ACC112 (cell line): ENCODE data around the gene ACTRT2.
A peak's percentile ranks its signal among the peaks of the same experiment; 100 is the strongest.

Experiments used
- H2AFZ ChIP-seq: fragments of 200-600 bp; sonication (generic); one replicate; pipeline ENCODE4 v1.6.0; 2017; ENCODE audit warnings: antibody characterized with exemption, low read length; ENCODE audit not compliant: unreplicated experiment
- H3K27ac ChIP-seq: fragments of 200-600 bp; sonication (generic); 2 replicates; pipeline ENCODE4 v1.5.1; 2014; ENCODE audit warnings: low read depth, mild to moderate bottlenecking, antibody characterized with exemption, low read length, moderate library complexity
- H3K27me3 ChIP-seq: fragments of 200-600 bp; sonication (generic); 2 replicates; pipeline ENCODE4 v1.6.1; 2014; ENCODE audit warnings: mild to moderate bottlenecking, antibody characterized with exemption, low read length, moderate library complexity, mixed read lengths; ENCODE audit not compliant: insufficient read depth
- H3K36me3 ChIP-seq: fragments of 200-600 bp; sonication (generic); 2 replicates; pipeline ENCODE4 v1.6.1; 2016; ENCODE audit warnings: mild to moderate bottlenecking, antibody characterized with exemption, low read length, moderate library complexity, mixed read lengths; ENCODE audit not compliant: insufficient read depth
- H3K4me1 ChIP-seq: fragments of 200-600 bp; sonication (generic); one replicate; pipeline ENCODE4 v1.6.1; 2016; ENCODE audit warnings: low read length, mixed read lengths; ENCODE audit not compliant: insufficient read depth, unreplicated experiment, control insufficient read depth
- H3K4me3 ChIP-seq: fragments of 200-600 bp; sonication (generic); 2 replicates; pipeline ENCODE4 v1.5.1; 2014; ENCODE audit warnings: mild to moderate bottlenecking, low read depth, low read length
- H3K79me2 ChIP-seq: fragments of 200-600 bp; sonication (generic); one replicate; pipeline ENCODE4 v1.6.0; 2016; ENCODE audit warnings: low read length; ENCODE audit not compliant: control insufficient read depth, unreplicated experiment, insufficient read depth

ACTRT2 gene

GRCh38 chr1:3065797-3066196 lies 44.5 kb downstream of the ACTRT2 start:
- Histone ChIP-seq H3K27ac (no peak overlapping the region), H3K36me3 (no peaks in the 10 kb centered on the region), H3K4me1 (no peaks in the 10 kb centered on the region), H3K4me3 (no peak overlapping the region), H3K79me2 (peaks cover under 1% of the 10 kb centered on the region), H3K27me3 (peaks cover 67% of the 10 kb centered on the region), H2AFZ (no peak overlapping the region)

- peaks cover 5% of the 10 kb centered on the region for H3K79me2 ChIP-seq
- no peak overlapping the region for H2AFZ ChIP-seq
- H3K36me3 ChIP-seq, result no peaks in the 10 kb centered on the region
- no peak overlapping the region for H3K4me3 ChIP-seq
- peaks cover 67% of the 10 kb centered on the region for H3K27me3 ChIP-seq
- no peak overlapping the region for H3K27ac ChIP-seq
- H3K4me1 ChIP-seq, result no peaks in the 10 kb centered on the region
Measured at GRCh38 chr1:3066250-3066711, 45.0 kb downstream of the ACTRT2 start.

- peaks cover 62% of the 10 kb centered on the region for H3K27me3 ChIP-seq
- H3K4me3 ChIP-seq, result no peak overlapping the region
- H3K27ac ChIP-seq, result no peak overlapping the region
- H3K4me1 ChIP-seq, result no peaks in the 10 kb centered on the region
- peaks cover 8% of the 10 kb centered on the region for H3K79me2 ChIP-seq
- no peaks in the 10 kb centered on the region for H3K36me3 ChIP-seq
- H2AFZ ChIP-seq, result no peak overlapping the region
Measured at GRCh38 chr1:3066826-3067225, 45.6 kb downstream of the ACTRT2 start.

- Histone ChIP-seq H3K27me3 (peaks cover 57% of the 10 kb centered on the region), H3K27ac (no peak overlapping the region), H3K36me3 (no peaks in the 10 kb centered on the region), H2AFZ (no peak overlapping the region), H3K4me3 (no peak overlapping the region), H3K4me1 (no peaks in the 10 kb centered on the region), H3K79me2 (peaks cover 8% of the 10 kb centered on the region)
Measured at GRCh38 chr1:3067301-3067670, 46.0 kb downstream of the ACTRT2 start.

- Histone ChIP-seq H3K4me1 (no peaks in the 10 kb centered on the region), H3K27ac (no peak overlapping the region), H3K79me2 (peaks cover 8% of the 10 kb centered on the region), H3K36me3 (no peaks in the 10 kb centered on the region), H3K4me3 (peak overlapping the region; percentile 73), H3K27me3 (peaks cover 53% of the 10 kb centered on the region), H2AFZ (no peak overlapping the region)
Measured at GRCh38 chr1:3067671-3068563, 46.6 kb downstream of the ACTRT2 start.

GRCh38 chr1:3068564-3069431 lies 47.5 kb downstream of the ACTRT2 start, which contains the start of gene PRDM16:
PRDM16 (plus strand) TSS chr1:3069203; CDS start chr1:3069260, 57 bp downstream.
- H3K4me1 ChIP-seq, result no peaks in the 10 kb centered on the region
- peak within 1 kb of the TSS; percentile 97 for H3K4me3 ChIP-seq
- H3K79me2 ChIP-seq, result peaks cover 8% of the 10 kb centered on the region
- H3K27ac ChIP-seq, result peak within 1 kb of the TSS; percentile 68; the same call in 1 of the 2 replicates
- peaks cover 52% of the 10 kb centered on the region for H3K27me3 ChIP-seq
- H3K36me3 ChIP-seq, result no peaks in the 10 kb centered on the region
- H2AFZ ChIP-seq, result peak within 1 kb of the TSS; percentile 99

- H3K4me1 ChIP-seq, result no peaks in the 10 kb centered on the region
- H2AFZ ChIP-seq, result peak overlapping the region; percentile 99
- peaks cover 8% of the 10 kb centered on the region for H3K79me2 ChIP-seq
- H3K27ac ChIP-seq, result peak overlapping the region; percentile 68; the same call in 1 of the 2 replicates
- peak overlapping the region; percentile 97 for H3K4me3 ChIP-seq
- H3K36me3 ChIP-seq, result no peaks in the 10 kb centered on the region
- peaks cover 46% of the 10 kb centered on the region for H3K27me3 ChIP-seq
Measured at GRCh38 chr1:3069491-3070308, 48.4 kb downstream of the ACTRT2 start.

- no peaks in the 10 kb centered on the region for H3K36me3 ChIP-seq
- H2AFZ ChIP-seq, result peak overlapping the region; percentile 99
- H3K4me1 ChIP-seq, result no peaks in the 10 kb centered on the region
- peak overlapping the region; percentile 97 for H3K4me3 ChIP-seq
- H3K27me3 ChIP-seq, result peaks cover 41% of the 10 kb centered on the region
- H3K27ac ChIP-seq, result no peak overlapping the region
- peaks cover 8% of the 10 kb centered on the region for H3K79me2 ChIP-seq
Measured at GRCh38 chr1:3070309-3070643, 49.0 kb downstream of the ACTRT2 start.

GRCh38 chr1:3070644-3071564 lies 49.6 kb downstream of the ACTRT2 start:
- Histone ChIP-seq H3K4me1 (no peaks in the 10 kb centered on the region), H3K4me3 (peak overlapping the region; percentile 97), H3K36me3 (no peaks in the 10 kb centered on the region), H3K27ac (no peak overlapping the region), H3K27me3 (peaks cover 39% of the 10 kb centered on the region), H2AFZ (no peak overlapping the region), H3K79me2 (peaks cover 8% of the 10 kb centered on the region)
